Neural cell (in vitro differentiated cells): ENCODE data around the gene CTRB1. TPM values are rescaled to one million over a fixed set of nuclear protein-coding genes. Genes with fewer than 3 reads are reported as not detected.

Source experiments
- H2AFZ ChIP-seq: fragments of 200-600, 300-800 bp; sonication (generic), shearing (Covaris generic); 2 replicates; pipeline ENCODE4 v1.6.0; 2014; ENCODE audit warnings: low read depth, mild to moderate bottlenecking, antibody characterized with exemption, low read length, moderate library complexity
- H3F3A ChIP-seq: fragments of 200-600 bp; shearing (Covaris generic); 2 replicates; pipeline ENCODE4 v1.6.1; 2016; ENCODE audit warnings: mild to moderate bottlenecking, moderate library complexity, mixed read lengths, antibody characterized with exemption, low read length; ENCODE audit not compliant: insufficient read depth, poor library complexity, severe bottlenecking
- H3K27ac ChIP-seq: fragments of 200-600, 300-800 bp; sonication (generic), shearing (Covaris generic); 2 replicates; pipeline ENCODE4 v1.5.1; 2014; ENCODE audit warnings: mild to moderate bottlenecking, low read length, moderate library complexity
- H3K27me3 ChIP-seq: fragments of 300-800, 200-600 bp; sonication (generic), shearing (Covaris generic); 2 replicates; pipeline ENCODE4 v1.6.0; 2014; ENCODE audit warnings: mild to moderate bottlenecking, low read depth, low read length, moderate library complexity; ENCODE audit not compliant: insufficient read depth
- H3K36me3 ChIP-seq: fragments of 300-800, 200-600 bp; sonication (generic), shearing (Covaris generic); 2 replicates; pipeline ENCODE4 v1.5.1; 2014; ENCODE audit warnings: mild to moderate bottlenecking, antibody characterized with exemption, low read length, moderate library complexity; ENCODE audit not compliant: insufficient read depth
- H3K4me2 ChIP-seq: fragments of 300-800, 200-600 bp; sonication (generic), shearing (Covaris generic); 2 replicates; pipeline ENCODE4 v1.6.0; 2014; ENCODE audit warnings: mild to moderate bottlenecking, low read length
- H3K4me3 ChIP-seq: fragments of 300-800, 200-600 bp; sonication (generic), shearing (Covaris generic); 2 replicates; pipeline ENCODE4 v1.5.1; 2014; ENCODE audit warnings: mild to moderate bottlenecking, low read length, moderate library complexity
- H3K79me2 ChIP-seq: fragments of 200-600 bp; shearing (Covaris generic); replicated peaks from 2 replicates; pipeline ENCODE4 v1.6.0; 2014; ENCODE audit warnings: mild to moderate bottlenecking, low read length, moderate library complexity; ENCODE audit not compliant: insufficient read depth
- H3K9ac ChIP-seq: fragments of 300-800, 200-600 bp; sonication (generic), shearing (Covaris generic); 2 replicates; pipeline ENCODE4 v1.6.1; 2016; ENCODE audit warnings: mild to moderate bottlenecking, low read length, mixed read lengths
- H3K9me2 ChIP-seq: fragments of 200-600 bp; shearing (Covaris generic); 2 replicates; pipeline ENCODE4 v1.6.1; 2016; ENCODE audit warnings: mild to moderate bottlenecking, low read length, mixed read lengths; ENCODE audit not compliant: insufficient read depth
- H3K9me3 ChIP-seq: fragments of 200-600, 300-800 bp; sonication (generic), shearing (Covaris generic); 2 replicates; pipeline ENCODE4 v1.6.1; 2016; ENCODE audit warnings: mild to moderate bottlenecking, mixed run types, low read length, moderate library complexity, mixed read lengths
- H4K20me1 ChIP-seq: fragments of 200-600 bp; shearing (Covaris generic); 2 replicates; pipeline ENCODE4 v1.6.1; 2016; ENCODE audit warnings: mild to moderate bottlenecking, mixed run types; ENCODE audit not compliant: insufficient read depth
- EP300 ChIP-seq: fragments of 450-650 bp; conservative IDR thresholded peaks from 2 replicates; pipeline ENCODE4 v1.6.1; 2014; ENCODE audit warnings: antibody characterized with exemption, mild to moderate bottlenecking, moderate library complexity; ENCODE audit not compliant: poor library complexity, severe bottlenecking
- EZH2 ChIP-seq: fragments of 200-600, 300-800 bp; shearing (Covaris generic), sonication (generic); IDR thresholded peaks from 2 replicates; pipeline ENCODE4 v1.6.1; 2014; ENCODE audit warnings: antibody characterized with exemption, low read length, borderline replicate concordance, mild to moderate bottlenecking; ENCODE audit not compliant: insufficient read depth, poor library complexity, severe bottlenecking
- MXI1 ChIP-seq: fragments of 450-650 bp; conservative IDR thresholded peaks from 2 replicates; pipeline ENCODE4 v1.6.1; 2014; ENCODE audit warnings: antibody characterized with exemption, mild to moderate bottlenecking; ENCODE audit not compliant: poor library complexity, severe bottlenecking
- POLR2AphosphoS5 ChIP-seq: IDR thresholded peaks from 2 replicates; pipeline ENCODE4 v1.6.1; 2012
- RAD21 ChIP-seq: fragments of 450-650 bp; conservative IDR thresholded peaks from 2 replicates; pipeline ENCODE4 v1.6.1; 2014; ENCODE audit warnings: antibody characterized with exemption, mild to moderate bottlenecking, moderate library complexity
- REST ChIP-seq: IDR thresholded peaks from 2 replicates; pipeline ENCODE4 v1.6.1; 2012; ENCODE audit warnings: borderline replicate concordance
- SMC3 ChIP-seq: fragments of 450-650 bp; conservative IDR thresholded peaks from 2 replicates; pipeline ENCODE4 v1.6.1; 2014; ENCODE audit warnings: antibody characterized with exemption, mild to moderate bottlenecking, moderate library complexity; ENCODE audit not compliant: poor library complexity
- TAF1 ChIP-seq: IDR thresholded peaks from 2 replicates; pipeline ENCODE4 v1.6.1; 2012; ENCODE audit warnings: low read depth
- polyA plus RNA-seq: library from polyadenylated mRNA; depleted of rRNA; stranded (reverse); fragments of >200 nt; gene quantifications from 2 replicates; pipeline ENCODE4 v1.2.3, GENCODE V29; 2014
- TF ChIP-seq, protein P1 (sequence below): fragments of 450-650 bp; IDR thresholded peaks from 2 replicates; pipeline ENCODE4 v1.5.1; 2014; ENCODE audit warnings: antibody characterized with exemption, mild to moderate bottlenecking, moderate library complexity; ENCODE audit not compliant: poor library complexity, severe bottlenecking

CTRB1 gene
- polyA plus RNA-seq, 1 donor from 2014 or later: not detected

- Histone ChIP-seq H3K27me3 (no peaks in the 10 kb centered on the region), H3K27ac (no peak within 1 kb of the TSS), H3K9me3 (no peaks in the 10 kb centered on the region), H2AFZ (no peak within 1 kb of the TSS), H3K79me2 (no peaks in the 10 kb centered on the region), H3K4me2 (no peak within 1 kb of the TSS), H3K9me2 (no peaks in the 10 kb centered on the region), H3K9ac (no peak within 1 kb of the TSS), H4K20me1 (no peaks in the 10 kb centered on the region), H3F3A (no peaks in the 10 kb centered on the region), H3K36me3 (no peaks in the 10 kb centered on the region), H3K4me3 (no peak within 1 kb of the TSS)
- TF ChIP-seq POLR2AphosphoS5: no peak
- no peak for TF ChIP-seq MXI1
- TF ChIP-seq EZH2: no peak
- TF ChIP-seq SMC3: no peak
- TF ChIP-seq RAD21: no peak
- TF ChIP-seq TAF1: no peak
- no peak for TF ChIP-seq EP300
- TF ChIP-seq REST: no peak
Measured at GRCh38 chr16:75206749-75207451, 11.9 kb upstream of the CTRB1 start, which contains the start of gene CTRB2. TSS of gene CTRB2 (minus strand) at chr16:75207161. CDS start at chr16:75207141, 20 bp downstream.

- Histone ChIP-seq H3K9me2 (no peaks in the 10 kb centered on the region), H3K4me2 (no peak overlapping the region), H3K27me3 (no peaks in the 10 kb centered on the region), H3F3A (no peaks in the 10 kb centered on the region), H3K79me2 (no peaks in the 10 kb centered on the region), H4K20me1 (no peaks in the 10 kb centered on the region), H2AFZ (no peak overlapping the region), H3K9ac (no peak overlapping the region), H3K27ac (no peak overlapping the region), H3K9me3 (no peaks in the 10 kb centered on the region), H3K36me3 (no peaks in the 10 kb centered on the region), H3K4me3 (no peak overlapping the region)
- TF ChIP-seq EP300 (no peak), RAD21 (no peak), REST (no peak), MXI1 (no peak), SMC3 (no peak), EZH2 (no peak), POLR2AphosphoS5 (no peak), TAF1 (no peak)
- TF ChIP-seq, protein P1, sequence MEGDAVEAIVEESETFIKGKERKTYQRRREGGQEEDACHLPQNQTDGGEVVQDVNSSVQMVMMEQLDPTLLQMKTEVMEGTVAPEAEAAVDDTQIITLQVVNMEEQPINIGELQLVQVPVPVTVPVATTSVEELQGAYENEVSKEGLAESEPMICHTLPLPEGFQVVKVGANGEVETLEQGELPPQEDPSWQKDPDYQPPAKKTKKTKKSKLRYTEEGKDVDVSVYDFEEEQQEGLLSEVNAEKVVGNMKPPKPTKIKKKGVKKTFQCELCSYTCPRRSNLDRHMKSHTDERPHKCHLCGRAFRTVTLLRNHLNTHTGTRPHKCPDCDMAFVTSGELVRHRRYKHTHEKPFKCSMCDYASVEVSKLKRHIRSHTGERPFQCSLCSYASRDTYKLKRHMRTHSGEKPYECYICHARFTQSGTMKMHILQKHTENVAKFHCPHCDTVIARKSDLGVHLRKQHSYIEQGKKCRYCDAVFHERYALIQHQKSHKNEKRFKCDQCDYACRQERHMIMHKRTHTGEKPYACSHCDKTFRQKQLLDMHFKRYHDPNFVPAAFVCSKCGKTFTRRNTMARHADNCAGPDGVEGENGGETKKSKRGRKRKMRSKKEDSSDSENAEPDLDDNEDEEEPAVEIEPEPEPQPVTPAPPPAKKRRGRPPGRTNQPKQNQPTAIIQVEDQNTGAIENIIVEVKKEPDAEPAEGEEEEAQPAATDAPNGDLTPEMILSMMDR: no peak
Measured at GRCh38 chr16:75207831-75208230, 11.0 kb upstream of the CTRB1 start.
